Activated naive CD8-positive, alpha-beta T cell treated with anti-CD3 and anti-CD28 coated beads for 36 hours (primary cell): Measurements from ENCODE around the gene CYFIP1. TPM values are rescaled to one million over a fixed set of nuclear protein-coding genes. Genes with fewer than 3 reads are reported as not detected.
A peak's percentile ranks its signal among the peaks of the same experiment; 100 is the strongest.

Experiments used
- DNase-seq: peaks from one replicate; pipeline ENCODE4 v3.0.0; 2021
- H3K27ac Mint-ChIP-seq: one replicate; pipeline ENCODE4 v1.8.0; 2022; ENCODE audit warnings: mild to moderate bottlenecking, moderate library complexity, mixed read lengths
- H3K27me3 Mint-ChIP-seq: one replicate; pipeline ENCODE4 v1.8.0; 2022; ENCODE audit warnings: mild to moderate bottlenecking, mixed read lengths
- H3K36me3 Mint-ChIP-seq: one replicate; pipeline ENCODE4 v1.8.0; 2021; ENCODE audit warnings: mild to moderate bottlenecking, mixed read lengths
- H3K4me1 Mint-ChIP-seq: one replicate; pipeline ENCODE4 v1.8.0; 2021; ENCODE audit warnings: mixed read lengths
- H3K4me3 Mint-ChIP-seq: one replicate; pipeline ENCODE4 v1.8.0; 2022; ENCODE audit warnings: mild to moderate bottlenecking, moderate library complexity, mixed read lengths
- H3K9me3 Mint-ChIP-seq: one replicate; pipeline ENCODE4 v1.8.0; 2022; ENCODE audit warnings: mixed read lengths
- total RNA-seq, 2 experiments: library from RNA; stranded (reverse); gene quantifications; one replicate each; pipeline ENCODE4 v1.2.3, GENCODE V29; 2021

CYFIP1 gene
- total RNA-seq, 2 experiments from 2014 or later: 14.9 to 17.1 TPM

GRCh38 chr15:22959321-22960101 is 20.7 kb downstream of the CYFIP1 start:
- Mint-ChIP-seq H3K36me3 (no peaks in the 10 kb centered on the region), H3K4me1 (peaks cover 2% of the 10 kb centered on the region), H3K9me3 (no peaks in the 10 kb centered on the region), H3K27me3 (no peaks in the 10 kb centered on the region), H3K27ac (no peak overlapping the region), H3K4me3 (no peak overlapping the region)
- DNase-seq: no peak

DNA sequence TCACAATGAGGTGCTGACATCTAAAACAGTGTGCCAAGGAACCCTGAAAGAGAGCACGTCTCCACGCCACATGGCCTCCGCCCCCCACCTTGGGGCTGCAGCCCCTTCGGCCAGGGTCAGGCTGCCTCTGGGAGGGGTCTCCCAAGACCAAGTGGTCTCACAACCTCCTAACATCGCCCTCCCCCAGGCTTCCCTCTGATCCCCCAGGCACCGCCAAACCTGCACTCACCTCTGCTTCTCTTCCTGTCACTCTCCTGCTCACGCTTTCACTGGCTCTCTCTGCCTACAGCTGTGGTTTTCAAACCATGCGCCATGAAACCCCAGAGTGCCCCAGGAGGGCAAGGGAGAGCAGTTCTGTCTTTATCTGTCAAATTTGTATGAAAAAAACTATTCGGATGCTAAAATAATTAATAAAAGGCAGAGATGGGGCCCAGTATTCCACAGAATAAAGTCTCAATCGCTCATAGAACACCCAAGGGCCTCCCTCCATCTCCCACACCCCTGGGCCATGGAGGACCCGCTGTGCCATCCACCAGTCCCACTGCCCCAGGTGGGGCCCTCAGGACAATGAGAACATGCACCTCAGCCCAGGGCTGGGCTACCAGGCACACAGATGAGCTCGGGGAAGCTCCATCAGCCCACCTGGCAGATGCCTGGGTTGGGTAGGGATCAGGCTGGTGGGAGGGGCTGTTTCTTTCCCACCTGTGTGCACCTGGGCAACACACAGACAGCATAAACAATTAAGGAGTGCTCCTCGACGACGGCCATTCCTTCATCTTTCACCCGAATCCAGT is 21.5 kb downstream of the CYFIP1 start:
- Mint-ChIP-seq H3K9me3 (no peaks in the 10 kb centered on the region), H3K4me3 (no peak overlapping the region), H3K27me3 (no peaks in the 10 kb centered on the region), H3K27ac (no peak overlapping the region), H3K36me3 (no peaks in the 10 kb centered on the region), H3K4me1 (peaks cover 2% of the 10 kb centered on the region)
- DNase-seq: no peak

- DNase-seq: no peak
- Mint-ChIP-seq H3K9me3 (no peaks in the 10 kb centered on the region), H3K27ac (no peak overlapping the region), H3K4me3 (no peak overlapping the region), H3K4me1 (peaks cover 2% of the 10 kb centered on the region), H3K27me3 (no peaks in the 10 kb centered on the region), H3K36me3 (no peaks in the 10 kb centered on the region)
Measured at GRCh38 chr15:22956978-22957260, 23.2 kb downstream of the CYFIP1 start.

DNA sequence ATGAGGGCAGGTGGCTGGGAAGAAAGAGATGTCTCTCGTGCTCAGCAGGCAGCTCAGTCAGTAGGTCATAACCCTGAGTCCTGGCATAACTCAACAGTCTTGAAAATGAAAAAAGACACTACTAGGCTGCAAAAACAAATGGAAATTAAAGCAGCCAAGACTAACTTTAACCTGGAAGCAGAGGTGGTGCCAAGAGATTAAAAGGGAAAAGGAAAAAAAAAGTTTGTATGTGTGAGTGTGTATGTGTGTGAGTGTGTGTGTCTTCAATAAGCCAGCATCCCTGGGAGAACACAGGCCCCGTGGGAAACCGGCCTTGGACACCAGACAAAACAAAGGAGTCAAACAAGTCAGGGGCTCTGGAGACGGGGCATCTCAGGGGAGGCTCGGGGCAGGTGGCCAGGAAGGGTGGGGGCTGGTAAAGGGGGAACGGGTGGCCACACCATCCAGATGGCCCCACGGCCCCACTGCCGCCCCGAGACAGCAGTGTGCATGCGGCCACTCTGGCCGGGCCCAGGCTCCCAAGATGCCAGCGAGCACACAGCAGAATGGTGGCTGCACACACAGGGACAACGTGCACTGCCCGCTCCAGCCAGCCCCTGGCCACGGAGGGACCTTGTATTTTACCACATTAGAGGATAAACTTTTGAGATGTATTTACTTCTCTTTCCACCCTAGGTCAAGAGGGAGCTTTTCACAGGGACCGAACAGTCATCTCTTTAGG is 23.8 kb downstream of the CYFIP1 start:
- no peaks in the 10 kb centered on the region for H3K4me1 Mint-ChIP-seq
- H3K4me3 Mint-ChIP-seq: no peak overlapping the region
- no peaks in the 10 kb centered on the region for H3K27me3 Mint-ChIP-seq
- DNase-seq: no peak
- no peak overlapping the region for H3K27ac Mint-ChIP-seq
- no peaks in the 10 kb centered on the region for H3K9me3 Mint-ChIP-seq
- no peaks in the 10 kb centered on the region for H3K36me3 Mint-ChIP-seq

DNA sequence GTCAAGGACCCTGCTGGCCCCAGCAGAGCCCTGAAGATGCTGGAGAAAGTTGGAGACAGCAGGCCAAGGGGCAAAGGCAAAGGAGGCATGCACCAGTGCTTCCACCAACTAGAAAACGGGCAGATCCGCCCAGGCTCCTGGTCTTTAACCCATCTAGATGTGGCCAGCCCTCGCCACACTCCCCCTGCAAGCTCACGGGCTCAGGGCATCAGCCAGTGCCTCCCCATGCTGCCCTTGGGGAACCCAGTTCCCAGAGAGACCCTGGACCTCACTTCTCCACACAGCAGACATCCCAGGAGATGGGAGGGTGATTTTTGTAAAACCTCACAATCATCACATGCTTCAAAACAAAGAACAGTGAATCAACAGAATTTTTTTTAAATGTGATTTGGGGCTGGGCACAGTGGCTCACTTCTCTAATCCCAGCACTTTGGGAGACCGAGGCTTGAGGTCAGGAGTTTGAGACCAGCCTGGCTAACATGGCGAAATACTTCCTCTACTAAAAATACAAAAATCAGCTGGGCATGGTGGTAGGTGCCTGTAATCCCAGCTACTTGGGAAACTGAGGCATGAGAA is 24.5 kb downstream of the CYFIP1 start:
- Mint-ChIP-seq H3K27ac (no peak overlapping the region), H3K4me3 (no peak overlapping the region), H3K9me3 (no peaks in the 10 kb centered on the region), H3K36me3 (no peaks in the 10 kb centered on the region), H3K4me1 (no peaks in the 10 kb centered on the region), H3K27me3 (no peaks in the 10 kb centered on the region)
- DNase-seq: no peak

DNA sequence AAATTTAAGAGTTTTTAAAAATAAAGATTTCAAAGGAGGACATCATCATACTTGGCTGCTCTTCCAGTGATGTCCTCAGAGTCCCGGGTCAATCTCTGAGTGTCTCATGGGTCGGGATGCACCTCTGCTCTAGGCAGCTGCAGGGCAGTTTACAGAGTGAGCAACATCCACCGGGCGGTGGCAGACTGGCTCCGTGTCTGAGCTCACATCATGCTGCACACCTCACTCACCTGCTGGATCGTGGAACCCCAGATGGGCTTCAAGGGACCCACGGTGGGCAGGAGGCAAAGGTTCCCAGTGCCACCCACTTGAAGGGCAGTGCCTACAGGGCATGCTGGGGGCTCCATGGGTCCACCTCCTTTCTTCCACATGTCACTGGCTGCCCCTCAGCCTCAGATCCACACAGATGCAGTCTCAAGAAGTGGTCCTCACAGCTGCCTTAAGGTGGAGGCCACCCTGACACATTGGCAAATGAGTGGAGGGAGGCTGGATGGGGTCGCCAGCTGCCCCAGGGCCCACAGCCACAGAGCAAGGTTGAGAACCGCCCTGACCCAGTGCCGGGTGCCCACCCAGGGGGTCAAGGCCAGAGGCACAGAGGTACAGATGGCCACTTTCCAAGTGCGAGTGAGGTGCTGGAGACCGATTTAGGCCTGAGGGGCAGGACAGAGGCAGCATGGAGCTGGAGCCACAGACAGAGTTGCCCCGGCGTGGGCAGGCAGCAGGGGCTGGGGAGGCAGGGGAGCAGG is 25.2 kb downstream of the CYFIP1 start:
- H3K36me3 Mint-ChIP-seq: no peaks in the 10 kb centered on the region

GRCh38 chr15:22954326-22954725 is 25.8 kb downstream of the CYFIP1 start:
- no peak overlapping the region for H3K4me3 Mint-ChIP-seq
- no peaks in the 10 kb centered on the region for H3K36me3 Mint-ChIP-seq
- peaks cover under 1% of the 10 kb centered on the region for H3K4me1 Mint-ChIP-seq
- H3K27me3 Mint-ChIP-seq: no peaks in the 10 kb centered on the region
- no peaks in the 10 kb centered on the region for H3K9me3 Mint-ChIP-seq
- no peak for DNase-seq
- no peak overlapping the region for H3K27ac Mint-ChIP-seq

More for the DNA sequence above, 25.2 kb downstream of the CYFIP1 start:
- H3K4me3 Mint-ChIP-seq: no peak overlapping the region
- H3K27me3 Mint-ChIP-seq: no peaks in the 10 kb centered on the region
- H3K27ac Mint-ChIP-seq: no peak overlapping the region
- H3K9me3 Mint-ChIP-seq: no peaks in the 10 kb centered on the region
- no peaks in the 10 kb centered on the region for H3K4me1 Mint-ChIP-seq
- no peak for DNase-seq

GRCh38 chr15:22952796-22953579 is 27.2 kb downstream of the CYFIP1 start:
- Mint-ChIP-seq H3K9me3 (no peaks in the 10 kb centered on the region), H3K27me3 (no peaks in the 10 kb centered on the region), H3K4me1 (peaks cover 9% of the 10 kb centered on the region), H3K27ac (no peak overlapping the region), H3K4me3 (no peak overlapping the region), H3K36me3 (no peaks in the 10 kb centered on the region)
- DNase-seq: no peak

DNA sequence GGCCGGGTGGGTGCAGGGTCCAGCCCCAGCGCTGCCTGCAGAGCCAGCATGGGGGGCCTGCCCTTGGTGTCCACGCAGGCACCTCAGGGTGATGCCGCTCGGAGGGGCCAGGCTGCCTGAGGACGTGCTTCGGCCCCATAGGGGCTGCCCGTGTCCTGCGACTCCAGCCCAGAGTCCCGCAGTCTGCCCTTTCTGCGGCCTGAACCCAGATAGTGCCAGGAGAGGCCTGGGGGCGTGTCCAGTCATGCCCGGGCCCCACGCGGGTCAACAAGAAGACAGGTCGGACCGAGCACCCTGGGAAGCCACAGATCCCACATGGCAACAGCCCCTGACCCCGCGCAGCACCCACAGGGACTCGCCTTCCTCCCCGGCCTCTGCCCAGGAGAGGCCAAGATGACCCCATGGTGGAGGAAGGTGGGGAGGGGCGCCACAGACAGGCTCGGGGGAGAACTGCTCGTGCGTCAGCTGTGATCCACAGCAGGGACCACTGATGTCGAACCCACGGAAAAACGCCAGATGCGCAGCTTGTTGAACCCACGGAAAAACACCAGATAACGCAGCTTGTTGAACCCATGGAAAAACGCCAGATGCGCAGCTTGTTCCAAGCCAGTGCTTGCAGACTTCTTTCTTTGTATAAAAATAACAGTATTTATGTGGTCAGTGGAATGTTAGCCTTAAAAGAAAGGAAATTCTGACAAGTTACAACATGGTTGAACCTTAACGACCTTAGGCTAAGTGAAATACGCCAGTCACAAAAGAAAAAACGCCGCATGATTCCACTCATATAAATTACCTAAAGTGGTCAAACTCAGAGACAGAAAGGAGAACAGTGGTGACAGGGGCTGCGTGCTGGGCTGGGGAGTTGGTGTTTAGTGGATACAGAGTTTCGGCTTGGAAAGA is 28.5 kb downstream of the CYFIP1 start:
- no peak overlapping the region for H3K27ac Mint-ChIP-seq

DNA sequence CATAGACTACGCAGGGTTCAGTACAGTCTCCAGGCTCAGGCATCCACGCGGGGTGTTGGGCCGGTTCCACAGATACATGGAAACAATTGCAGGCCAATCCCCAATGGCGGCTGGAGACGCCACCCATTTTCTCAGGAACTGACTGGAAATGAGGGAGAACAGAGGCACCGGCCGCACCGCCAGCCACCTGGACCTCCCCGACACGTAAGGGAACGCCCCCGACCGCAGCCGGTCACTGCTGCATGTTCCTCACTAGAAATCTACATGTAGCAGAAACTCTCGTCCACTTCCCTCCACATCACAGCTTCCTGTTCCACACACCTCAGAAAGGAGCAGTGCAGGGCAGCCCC is 29.2 kb downstream of the CYFIP1 start:
- Mint-ChIP-seq H3K27me3 (no peaks in the 10 kb centered on the region), H3K36me3 (no peaks in the 10 kb centered on the region), H3K9me3 (no peaks in the 10 kb centered on the region), H3K27ac (no peak overlapping the region), H3K4me1 (peaks cover 9% of the 10 kb centered on the region), H3K4me3 (no peak overlapping the region)
- no peak for DNase-seq

More for the DNA sequence above, 28.5 kb downstream of the CYFIP1 start:
- Mint-ChIP-seq H3K4me1 (peaks cover 9% of the 10 kb centered on the region), H3K9me3 (no peaks in the 10 kb centered on the region), H3K4me3 (no peak overlapping the region), H3K27me3 (no peaks in the 10 kb centered on the region), H3K36me3 (no peaks in the 10 kb centered on the region)
- DNase-seq: no peak

DNA sequence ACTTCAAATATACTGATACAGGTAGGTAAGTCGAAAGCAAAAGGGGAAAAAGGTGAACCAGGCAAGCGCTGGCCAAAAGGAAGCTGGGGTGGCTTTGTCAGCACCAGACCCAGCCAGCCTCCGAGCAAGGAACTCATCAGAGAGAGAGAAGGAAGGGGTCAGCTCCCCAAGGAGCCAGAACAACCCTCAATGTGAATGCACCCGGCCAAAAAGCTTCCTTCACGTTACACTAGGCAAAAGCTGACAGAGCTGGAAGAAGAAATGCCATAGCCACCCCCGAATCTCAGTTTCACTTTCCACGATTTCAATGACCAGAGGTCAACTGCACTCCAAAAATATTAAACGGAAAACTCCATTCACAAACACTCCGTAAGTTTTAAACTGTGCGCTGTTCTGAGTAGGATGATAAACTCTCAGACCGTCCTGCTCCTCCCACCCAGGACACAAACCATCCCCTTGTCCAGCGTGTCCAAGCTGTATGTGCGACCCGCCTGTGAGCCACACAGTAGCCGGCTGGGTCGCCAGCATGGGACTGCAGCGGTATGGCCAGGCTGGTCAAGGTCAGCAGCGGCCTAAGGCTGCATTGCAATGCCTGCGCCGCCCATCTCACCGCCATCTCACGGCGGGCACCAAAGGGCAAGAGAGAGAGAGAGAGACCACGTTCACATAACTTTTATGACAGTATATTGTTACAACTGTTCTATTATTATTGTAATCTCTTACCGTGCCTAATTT is 29.7 kb downstream of the CYFIP1 start:
- H3K4me1 Mint-ChIP-seq: peaks cover 9% of the 10 kb centered on the region
- H3K9me3 Mint-ChIP-seq: no peaks in the 10 kb centered on the region
- DNase-seq: no peak
- H3K36me3 Mint-ChIP-seq: no peaks in the 10 kb centered on the region
- H3K27me3 Mint-ChIP-seq: no peaks in the 10 kb centered on the region
- H3K4me3 Mint-ChIP-seq: no peak overlapping the region
- no peak overlapping the region for H3K27ac Mint-ChIP-seq

DNA sequence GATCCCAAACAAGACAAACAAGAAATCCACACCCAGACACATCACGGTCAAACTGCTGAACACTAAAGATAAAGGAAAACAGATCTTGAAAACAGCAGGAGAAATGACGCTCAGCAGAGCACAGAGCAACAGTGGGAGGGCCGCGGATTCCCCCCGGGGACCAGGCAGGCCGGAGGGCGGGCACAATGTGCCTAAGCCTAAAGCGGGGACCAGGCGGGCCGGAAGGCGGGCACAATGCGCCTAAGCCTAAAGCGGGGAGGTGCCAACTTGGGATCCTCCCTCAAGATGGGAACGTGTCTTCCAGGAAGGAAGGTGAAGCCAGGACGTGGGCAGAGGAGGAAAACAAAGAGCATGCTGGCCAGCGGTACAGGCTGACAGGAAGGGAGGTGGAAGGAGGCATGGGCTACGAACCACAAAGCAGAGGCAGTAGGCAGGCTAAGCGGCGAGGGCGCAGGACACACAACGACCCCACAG is 31.1 kb downstream of the CYFIP1 start:
- Mint-ChIP-seq H3K27ac (no peak overlapping the region), H3K4me3 (peak overlapping the region; percentile 6), H3K27me3 (no peaks in the 10 kb centered on the region), H3K9me3 (no peaks in the 10 kb centered on the region), H3K36me3 (no peaks in the 10 kb centered on the region), H3K4me1 (peaks cover 9% of the 10 kb centered on the region)
- DNase-seq: no peak

DNA sequence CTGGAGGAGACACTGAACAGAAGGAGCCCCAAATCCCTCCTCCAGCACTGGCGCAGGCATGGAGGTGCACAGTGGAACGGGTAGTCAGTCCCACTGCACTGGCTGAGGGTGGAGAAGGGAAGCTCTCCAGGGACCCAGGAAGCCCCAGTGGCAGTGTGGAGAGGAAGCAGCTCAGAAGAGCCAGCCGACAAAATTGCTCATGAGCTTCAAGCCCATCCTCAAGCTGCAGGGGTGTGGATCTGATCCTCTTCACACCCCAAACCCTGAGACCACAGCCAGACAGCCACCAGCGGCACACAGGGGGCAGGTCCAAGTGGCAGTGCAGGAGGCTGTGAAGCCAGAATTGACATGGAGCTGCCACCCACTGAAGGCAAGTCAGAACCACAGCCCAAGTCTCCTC is 32.1 kb downstream of the CYFIP1 start:
- peaks cover 9% of the 10 kb centered on the region for H3K4me1 Mint-ChIP-seq
- no peaks in the 10 kb centered on the region for H3K27me3 Mint-ChIP-seq
- no peak overlapping the region for H3K4me3 Mint-ChIP-seq
- H3K9me3 Mint-ChIP-seq: no peaks in the 10 kb centered on the region
- H3K27ac Mint-ChIP-seq: no peak overlapping the region
- no peak for DNase-seq
- H3K36me3 Mint-ChIP-seq: no peaks in the 10 kb centered on the region
